K562 (cell line): ENCODE results near the gene C1QL2. TPM values are rescaled to one million over a fixed set of nuclear protein-coding genes. Genes with fewer than 3 reads are reported as not detected.

Source experiments
- ATAC-seq: fragments of 200-7000 bp; cut with Tn5 transposase; 3 replicates; pipeline ENCODE4 v1.9.1; 2020; ENCODE audit warnings: moderate library complexity
- BruUV-seq: library from RNA; stranded (reverse); fragments of 400-500 nt; replicated peaks from 2 replicates; lab custom pipeline; 2021; lab: Mats Ljungman, UMichigan
- CTCF ChIA-PET: fragments of 300-600 bp; formaldehyde crosslinking; extraction: SDS; loops from one replicate; lab custom pipeline; 2021; ENCODE audit warnings: low intra/inter-chr PET ratio; lab: Yijun Ruan, JAX
- POLR2A ChIA-PET: fragments of 300-600, 350-650 bp; sonication (Branson Sonifier 250); formaldehyde crosslinking; extraction: SDS; loops from one replicate; lab custom pipeline; 2021; ENCODE audit warnings: antibody characterized with exemption, inconsistent platforms; lab: Yijun Ruan, JAX
- DNase-seq, 4 experiments: peaks; one replicate each; pipeline versions ENCODE4 v3.0.0 to v3.0.0-alpha.2; 2011 to 2018; ENCODE audit warnings: low spot score in 3 of 4, mixed read lengths in 3 of 4; ENCODE audit errors: extremely low read depth in 1 of 4
- FAIRE-seq: peaks from 2 replicates; lab custom pipeline; 2011; peaks lifted over from hg19 to GRCh38; lab: Jason Lieb, UNC
- H2AFZ ChIP-seq: 2 replicates; pipeline ENCODE4 v1.6.0; 2011; ENCODE audit warnings: low read depth, low read length, control low read depth, inconsistent platforms
- H3K27ac ChIP-seq: fragments of 200-600 bp; 3 replicates; pipeline ENCODE4 v1.8.0; 2011; ENCODE audit warnings: low read depth, mild to moderate bottlenecking, control low read depth, inconsistent platforms, low read length, moderate library complexity, mixed read lengths; ENCODE audit errors: extremely low read depth
- H3K27me3 ChIP-seq, 2 experiments: fragments of 300-600 bp in 1 of 2; 2 replicates in 1 of 2; 3 replicates in 1 of 2; pipeline versions ENCODE4 v1.6.0 to v1.8.0; 2011; ENCODE audit warnings: inconsistent platforms in 2 of 2, low read length in 2 of 2, mild to moderate bottlenecking in 1 of 2, mixed read lengths in 1 of 2, moderate library complexity in 1 of 2; ENCODE audit not compliant: control insufficient read depth in 2 of 2, insufficient read depth in 2 of 2
- H3K36me3 ChIP-seq: fragments of 300-600 bp; 3 replicates; pipeline ENCODE4 v1.8.0; 2011; ENCODE audit warnings: mild to moderate bottlenecking, low read length, inconsistent platforms; ENCODE audit not compliant: control insufficient read depth, insufficient read depth
- H3K4me1 ChIP-seq, 2 experiments: fragments of 200-600 bp in 1 of 2; replicated peaks in 1 of 2; 2 replicates in 1 of 2; 3 replicates in 1 of 2; pipeline versions ENCODE4 v1.5.1 to v1.8.0; 2011; ENCODE audit warnings: inconsistent platforms in 2 of 2, low read length in 2 of 2, mild to moderate bottlenecking in 1 of 2, mixed read lengths in 1 of 2, moderate library complexity in 1 of 2; ENCODE audit not compliant: control insufficient read depth in 2 of 2, insufficient read depth in 2 of 2
- H3K4me2 ChIP-seq: 2 replicates; pipeline ENCODE4 v1.6.1; 2011; ENCODE audit warnings: low read length, control low read depth, inconsistent platforms, mixed read lengths; ENCODE audit not compliant: insufficient read depth
- H3K4me3 ChIP-seq: fragments of 200-600 bp; sonication (generic), shearing (Covaris generic); 2 replicates; pipeline ENCODE4 v1.5.1; 2016; ENCODE audit warnings: control low read depth, inconsistent platforms
- H3K79me2 ChIP-seq: fragments of 200-600 bp; 3 replicates; pipeline ENCODE4 v1.8.0; 2011; ENCODE audit warnings: low read length, inconsistent platforms; ENCODE audit not compliant: control insufficient read depth, insufficient read depth
- H3K9ac ChIP-seq, 2 experiments: 2 replicates each; pipeline versions ENCODE4 v1.6.0 to v1.6.1; 2011; ENCODE audit warnings: low read depth in 2 of 2, low read length in 2 of 2, control low read depth in 1 of 2, inconsistent platforms in 1 of 2, mild to moderate bottlenecking in 1 of 2, mixed read lengths in 1 of 2; ENCODE audit not compliant: insufficient read depth in 1 of 2
- H3K9me1 ChIP-seq: one replicate; pipeline ENCODE4 v1.6.0; 2011; ENCODE audit warnings: inconsistent platforms, mild to moderate bottlenecking, low read length, moderate library complexity; ENCODE audit not compliant: control insufficient read depth, insufficient read depth
- H3K9me3 ChIP-seq: replicated peaks from 2 replicates; pipeline ENCODE4 v1.5.1; 2011; ENCODE audit warnings: low read depth, low read length, inconsistent platforms; ENCODE audit not compliant: control insufficient read depth, insufficient read depth
- H4K20me1 ChIP-seq: replicated peaks from 2 replicates; pipeline ENCODE4 v1.6.1; 2011; ENCODE audit warnings: low read length, inconsistent platforms, mixed read lengths; ENCODE audit not compliant: control insufficient read depth, insufficient read depth
- CREBBP ChIP-seq: IDR thresholded peaks from one replicate; pipeline ENCODE4 v1.6.1; 2012; ENCODE audit warnings: low read depth, mild to moderate bottlenecking, control low read depth, inconsistent platforms, low read length
- DLX4 ChIP-seq: fragments of 250-450 bp; sonication (Bioruptor Pico); IDR thresholded peaks from 2 replicates; pipeline ENCODE4 v1.6.1; 2021; ENCODE audit warnings: mild to moderate bottlenecking
- E2F3 ChIP-seq: fragments of 250-450 bp; sonication (Bioruptor Pico); IDR thresholded peaks from 2 replicates; pipeline ENCODE4 v1.4.0; 2020; ENCODE audit warnings: mild to moderate bottlenecking
- HDAC1 ChIP-seq, 2 experiments: fragments of 450-650 bp; IDR thresholded peaks; 2 replicates each; pipeline ENCODE4 v1.6.1; 2016 to 2017; ENCODE audit warnings: inconsistent platforms in 1 of 2, mild to moderate bottlenecking in 1 of 2, moderate library complexity in 1 of 2
- HMBOX1 ChIP-seq: sonication (generic); IDR thresholded peaks from 2 replicates; pipeline ENCODE4 v1.6.1; 2016
- JUND ChIP-seq, 2 experiments: IDR thresholded peaks; 2 replicates in 1 of 2; 3 replicates in 1 of 2; pipeline ENCODE4 v1.6.1; 2011; ENCODE audit warnings: borderline replicate concordance in 2 of 2, low read depth in 2 of 2, low read length in 2 of 2, improper control_type of control experiment in 1 of 2, missing biosample characterization in 1 of 2, missing genetic modification characterization in 1 of 2, missing genetic modification reagents in 1 of 2
- KAT8 ChIP-seq: fragments of 450-650 bp; IDR thresholded peaks from 2 replicates; pipeline ENCODE4 v1.6.1; 2016; ENCODE audit warnings: low read depth, mild to moderate bottlenecking
- KDM2B ChIP-seq: fragments of 250-450 bp; sonication (Bioruptor Pico); IDR thresholded peaks from 2 replicates; pipeline ENCODE4 v1.8.0; 2021; ENCODE audit warnings: mild to moderate bottlenecking, moderate library complexity
- MCM5 ChIP-seq: fragments of 450-650 bp; IDR thresholded peaks from 2 replicates; pipeline ENCODE4 v1.6.1; 2016; ENCODE audit warnings: low read depth
- PPARD ChIP-seq: fragments of 250-450 bp; sonication (Bioruptor Pico); IDR thresholded peaks from 2 replicates; pipeline ENCODE4 v1.8.0; 2022; ENCODE audit warnings: inconsistent platforms, mild to moderate bottlenecking, moderate library complexity
- PTRF ChIP-seq: fragments of 450-650 bp; IDR thresholded peaks from 2 replicates; pipeline ENCODE4 v1.6.1; 2016; ENCODE audit warnings: mild to moderate bottlenecking, missing genetic modification characterization, missing compliant biosample characterization
- TEAD1 ChIP-seq, 2 experiments: fragments of 450-650 bp in 1 of 2; sonication (generic) in 1 of 2; formaldehyde crosslinking; IDR thresholded peaks; 2 replicates each; pipeline versions ENCODE4 v1.4.0 to v1.8.0; 2020 to 2022; ENCODE audit warnings: mild to moderate bottlenecking in 2 of 2, missing genetic modification reagents in 1 of 2
- ZNF561 ChIP-seq: fragments of 450-650 bp; formaldehyde crosslinking; conservative IDR thresholded peaks from 2 replicates; pipeline ENCODE4 v1.4.0; 2020; ENCODE audit warnings: mild to moderate bottlenecking, moderate library complexity
- WGBS: fragments of 100-300 bp; shearing (Covaris generic); methylation state at CpG from one replicate; pipeline ENCODE4 v1.1.6; 2016; ENCODE audit warnings: low coverage, mixed read lengths; ENCODE audit not compliant: insufficient coverage; ENCODE audit errors: missing lambda C conversion rate; 5-methylcytosine and 5-hydroxymethylcytosine counted together
- in situ Hi-C: fragments of 300-500 bp; cut with MboI; formaldehyde crosslinking; loops from 4 replicates; pipeline ENCODE4 v1.15.0; 2018; ENCODE audit warnings: inconsistent platforms, mixed read lengths
- intact Hi-C: fragments of 100-400 bp; cut with micrococcal nuclease; formaldehyde crosslinking; loops from 2 replicates; pipeline ENCODE4 v1.14.2; 2022
- polyA plus RNA-seq, 8 experiments: library from polyadenylated mRNA; depleted of rRNA in 4 of 8; stranded (reverse) in 5 of 8; unstranded in 3 of 8; fragments of >200 nt; fragmentation: Nextera tagmentation in 2 of 8; fragmentation: Illumina TruSeq in 1 of 8; extraction: Ambion mirVana in 2 of 8; extraction: Trizol in 1 of 8; gene quantifications; 2 replicates each; pipeline versions ENCODE4 v1.2.1 to v1.2.3, GENCODE V29; 2011 to 2014; ENCODE audit warnings: inconsistent platforms in 1 of 8, missing spikeins in 1 of 8
- total RNA-seq, 7 experiments: library from RNA; depleted of rRNA in 6 of 7; stranded (reverse); fragments of >200 nt in 6 of 7; fragmentation: Illumina TruSeq in 2 of 7; extraction: Trizol in 2 of 7; gene quantifications; 2 replicates each; pipeline versions ENCODE4 v1.2.1 to v1.2.3, GENCODE V29; 2011 to 2021; ENCODE audit warnings: low replicate concordance in 1 of 7
- TF ChIP-seq, protein P1 (sequence below): fragments of 450-650 bp; IDR thresholded peaks from 2 replicates; pipeline ENCODE4 v1.6.1; 2016; ENCODE audit warnings: missing biosample characterization, missing genetic modification characterization

The C1QL2 gene
- total and polyA plus RNA-seq, 9 of the 15 experiments (the other 6 are each of a cell fraction or from before 2014, with no cell fraction given): not detected

GRCh38 chr2:119142824-119143223 lies 15.7 kb downstream of the C1QL2 start:
- WGBS: 3% methylated on average over 11 of the region's 11 CpGs
- no peak for TF ChIP-seq KDM2B
- no peak for TF ChIP-seq ZNF561
- no peak for TF ChIP-seq CREBBP
- TF ChIP-seq KAT8: no peak
- TF ChIP-seq E2F3 (CRISPR knock-in tag): no peak
- TF ChIP-seq, protein P1, sequence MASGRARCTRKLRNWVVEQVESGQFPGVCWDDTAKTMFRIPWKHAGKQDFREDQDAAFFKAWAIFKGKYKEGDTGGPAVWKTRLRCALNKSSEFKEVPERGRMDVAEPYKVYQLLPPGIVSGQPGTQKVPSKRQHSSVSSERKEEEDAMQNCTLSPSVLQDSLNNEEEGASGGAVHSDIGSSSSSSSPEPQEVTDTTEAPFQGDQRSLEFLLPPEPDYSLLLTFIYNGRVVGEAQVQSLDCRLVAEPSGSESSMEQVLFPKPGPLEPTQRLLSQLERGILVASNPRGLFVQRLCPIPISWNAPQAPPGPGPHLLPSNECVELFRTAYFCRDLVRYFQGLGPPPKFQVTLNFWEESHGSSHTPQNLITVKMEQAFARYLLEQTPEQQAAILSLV (tag): no peak
- TF ChIP-seq TEAD1 (CRISPR knock-in tag; IDR thresholded peaks at IDR 0.05): no peak
- TF ChIP-seq HDAC1 (IDR thresholded peaks at IDR 0.05): no peak
- TF ChIP-seq MCM5: no peak
- TF ChIP-seq PPARD: no peak
- TF ChIP-seq PTRF (tag): no peak
- TF ChIP-seq DLX4: no peak
- TF ChIP-seq JUND (IDR thresholded peaks at IDR 0.05; ENCODE audit: borderline replicate concordance, low read depth, low read length): no peak
- TF ChIP-seq JUND (tag; IDR thresholded peaks at IDR 0.05; ENCODE audit: borderline replicate concordance, low read depth, low read length): no peak
- TF ChIP-seq HMBOX1: no peak
- Histone ChIP-seq H2AFZ (no peak overlapping the region), H3K27me3 (peaks cover 8 to 40% of the 10 kb centered on the region in 2 experiments; a peak in 3 of 5 replicates), H3K9me1 (no peaks in the 10 kb centered on the region), H3K36me3 (no peaks in the 10 kb centered on the region), H3K9me3 (no peaks in the 10 kb centered on the region), H3K4me1 (no peaks in the 10 kb centered on the region), H3K4me2 (no peak overlapping the region), H3K9ac (no peak overlapping the region; a peak in 1 of 4 replicates), H3K27ac (no peak overlapping the region), H4K20me1 (peaks cover 1% of the 10 kb centered on the region; the same call in 1 of the 2 replicates), H3K4me3 (no peak overlapping the region), H3K79me2 (no peaks in the 10 kb centered on the region)
- BruUV-seq: no TSS peak
- intact Hi-C loops: no loop called here
- DNase-seq (no peak), FAIRE-seq (no peak), ATAC-seq (no peak)
- ChIA-PET POLR2A (no interaction called here), CTCF (no interaction called here)
- in situ Hi-C loops: no loop called here
